ENCODE data around the gene LDLR. TPM values are rescaled to one million over a fixed set of nuclear protein-coding genes. Genes with fewer than 3 reads are reported as not detected.
A peak's percentile ranks its signal among the peaks of the same experiment; 100 is the strongest.
"Not testable (repeated sequence)": the region's sequence is repeated elsewhere in the genome, so short reads cannot be mapped to it uniquely, and the experiment has no call there.

The LDLR gene
- total RNA-seq, 1 donor from 2014 or later = 163 TPM

- DNase-seq (ENCODE audit: extremely low read depth, low read depth, low spot score) = no peak
Measured at GRCh38 chr19:11102944-11103343, 13.7 kb downstream of the LDLR start.

DNA sequence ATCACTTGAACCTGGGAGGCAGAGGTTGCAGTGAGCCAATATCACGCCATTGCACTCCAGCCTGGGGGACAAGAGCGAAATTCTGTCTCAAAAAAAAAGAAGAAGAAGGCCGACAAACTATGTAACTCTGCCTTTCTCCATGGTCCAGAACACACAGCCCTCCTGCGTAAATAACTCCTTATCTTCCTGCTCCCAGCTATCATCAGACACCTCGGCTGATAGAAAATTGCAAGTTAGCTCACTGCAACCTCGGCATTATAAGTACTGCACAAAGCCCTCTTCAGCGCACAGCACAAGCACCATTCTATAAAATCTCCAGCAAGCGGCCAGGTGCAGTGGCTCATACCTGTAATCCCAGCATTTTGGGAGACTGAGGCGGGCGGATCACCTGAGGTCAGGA lies 14.4 kb downstream of the LDLR start:
- DNase-seq (ENCODE audit: extremely low read depth, low read depth, low spot score) = not testable (repeated sequence)

GRCh38 chr19:11105014-11105636 lies 15.9 kb downstream of the LDLR start:
- no peak for DNase-seq (ENCODE audit: extremely low read depth, low read depth, low spot score)

GRCh38 chr19:11106477-11106876 lies 17.2 kb downstream of the LDLR start:
- no peak for DNase-seq (ENCODE audit: extremely low read depth, low read depth, low spot score)

DNA sequence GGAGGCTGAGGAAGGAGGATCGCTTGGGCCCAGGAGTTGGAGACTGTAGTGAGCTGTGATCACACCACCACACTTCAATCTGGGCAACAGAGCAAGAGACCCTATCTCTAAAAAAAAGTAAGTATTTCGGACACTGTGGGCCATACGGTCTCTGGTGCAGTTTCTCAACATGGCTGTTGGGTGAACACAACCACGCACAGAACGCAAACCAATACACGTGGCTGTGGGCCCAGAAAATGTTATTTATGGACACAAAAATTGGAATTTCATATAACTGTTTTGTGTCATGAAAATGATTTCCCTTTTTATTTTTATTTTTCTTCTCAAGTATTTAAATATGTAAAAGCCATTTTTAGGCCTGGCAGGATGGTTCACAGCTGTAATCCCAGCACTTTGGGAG lies 19.5 kb downstream of the LDLR start:
- DNase-seq (ENCODE audit: extremely low read depth, low read depth, low spot score) = no peak

DNA sequence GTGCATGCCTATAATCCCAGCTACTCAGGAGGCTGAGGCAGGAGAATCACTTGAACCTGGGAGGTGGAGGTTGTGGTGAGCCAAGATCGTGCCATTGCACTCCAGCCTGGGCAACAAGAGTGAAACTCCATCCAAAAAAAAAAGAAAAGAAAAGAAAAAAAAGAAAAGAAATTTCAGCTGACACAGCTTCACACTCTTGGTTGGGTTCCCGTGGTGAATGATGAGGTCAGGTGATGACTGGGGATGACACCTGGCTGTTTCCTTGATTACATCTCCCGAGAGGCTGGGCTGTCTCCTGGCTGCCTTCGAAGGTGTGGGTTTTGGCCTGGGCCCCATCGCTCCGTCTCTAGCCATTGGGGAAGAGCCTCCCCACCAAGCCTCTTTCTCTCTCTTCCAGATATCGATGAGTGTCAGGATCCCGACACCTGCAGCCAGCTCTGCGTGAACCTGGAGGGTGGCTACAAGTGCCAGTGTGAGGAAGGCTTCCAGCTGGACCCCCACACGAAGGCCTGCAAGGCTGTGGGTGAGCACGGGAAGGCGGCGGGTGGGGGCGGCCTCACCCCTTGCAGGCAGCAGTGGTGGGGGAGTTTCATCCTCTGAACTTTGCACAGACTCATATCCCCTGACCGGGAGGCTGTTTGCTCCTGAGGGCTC lies 22.0 kb downstream of the LDLR start:
- no peak for DNase-seq (ENCODE audit: extremely low read depth, low read depth, low spot score)

GRCh38 chr19:11111771-11112144 lies 22.5 kb downstream of the LDLR start:
- no peak for DNase-seq (ENCODE audit: extremely low read depth, low read depth, low spot score)

- DNase-seq (ENCODE audit: extremely low read depth, low read depth, low spot score) = no peak
Measured at GRCh38 chr19:11113140-11113708, 24.0 kb downstream of the LDLR start.

- no peak for DNase-seq (ENCODE audit: extremely low read depth, low read depth, low spot score)
Measured at GRCh38 chr19:11115042-11115441, 25.8 kb downstream of the LDLR start.

- no peak for DNase-seq (ENCODE audit: extremely low read depth, low read depth, low spot score)
Measured at GRCh38 chr19:11115895-11116446, 26.7 kb downstream of the LDLR start.

- no peak for DNase-seq (ENCODE audit: extremely low read depth, low read depth, low spot score)
Measured at GRCh38 chr19:11116507-11116906, 27.2 kb downstream of the LDLR start.

DNA sequence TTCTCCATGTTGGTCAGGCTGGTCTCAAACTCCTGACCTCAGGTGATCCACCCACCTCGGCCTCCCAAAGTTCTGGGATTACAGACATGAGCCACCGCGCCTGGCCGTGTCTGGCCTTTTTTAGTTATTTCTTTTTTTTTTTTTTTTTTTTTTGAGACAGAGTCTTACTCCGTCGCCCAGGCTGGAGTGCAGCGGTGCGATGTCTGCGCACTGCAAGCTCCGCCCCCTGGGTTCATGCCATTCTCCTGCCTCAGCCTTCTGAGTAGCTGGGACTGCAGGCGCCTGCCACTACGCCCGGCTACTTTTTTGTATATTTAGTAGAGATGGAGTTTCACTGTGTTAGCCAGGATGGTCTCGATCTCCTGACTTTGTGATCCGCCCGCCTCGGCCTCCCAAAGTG lies 32.7 kb downstream of the LDLR start:
- DNase-seq (ENCODE audit: extremely low read depth, low read depth, low spot score) = not testable (repeated sequence)

GRCh38 chr19:11123114-11123513 lies 33.9 kb downstream of the LDLR start:
- no peak for DNase-seq (ENCODE audit: extremely low read depth, low read depth, low spot score)

- not testable (repeated sequence) for DNase-seq (ENCODE audit: extremely low read depth, low read depth, low spot score)
Measured at GRCh38 chr19:11124157-11124556, 34.9 kb downstream of the LDLR start.

- DNase-seq (ENCODE audit: extremely low read depth, low read depth, low spot score) = no peak
Measured at GRCh38 chr19:11125994-11126685, 36.9 kb downstream of the LDLR start.

GRCh38 chr19:11127905-11128304 lies 38.6 kb downstream of the LDLR start:
- DNase-seq (ENCODE audit: extremely low read depth, low read depth, low spot score) = no peak

DNA sequence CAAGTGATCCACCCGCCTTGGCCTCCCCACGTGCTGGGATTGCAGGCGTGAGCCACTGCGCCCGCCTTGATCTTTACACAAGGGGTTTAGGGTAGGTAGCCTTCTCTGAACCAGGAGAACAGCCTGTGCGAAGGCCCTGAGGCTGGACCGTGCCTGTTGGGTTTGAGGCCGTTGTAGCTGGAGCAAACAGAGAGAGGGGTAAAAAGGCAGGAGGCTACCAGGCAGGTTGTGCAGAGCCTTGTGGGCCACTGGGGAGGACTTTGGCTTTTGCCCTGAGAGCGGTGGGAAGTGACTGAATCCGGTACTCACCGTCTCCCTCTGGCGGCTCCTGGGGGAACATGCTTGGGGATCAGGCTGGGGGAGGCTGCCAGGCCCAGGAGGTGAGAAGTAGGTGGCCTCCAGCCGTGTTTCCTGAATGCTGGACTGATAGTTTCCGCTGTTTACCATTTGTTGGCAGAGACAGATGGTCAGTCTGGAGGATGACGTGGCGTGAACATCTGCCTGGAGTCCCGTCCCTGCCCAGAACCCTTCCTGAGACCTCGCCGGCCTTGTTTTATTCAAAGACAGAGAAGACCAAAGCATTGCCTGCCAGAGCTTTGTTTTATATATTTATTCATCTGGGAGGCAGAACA lies 41.7 kb downstream of the LDLR start:
- peak; percentile 70 for DNase-seq (ENCODE audit: extremely low read depth, low read depth, low spot score)

DNA sequence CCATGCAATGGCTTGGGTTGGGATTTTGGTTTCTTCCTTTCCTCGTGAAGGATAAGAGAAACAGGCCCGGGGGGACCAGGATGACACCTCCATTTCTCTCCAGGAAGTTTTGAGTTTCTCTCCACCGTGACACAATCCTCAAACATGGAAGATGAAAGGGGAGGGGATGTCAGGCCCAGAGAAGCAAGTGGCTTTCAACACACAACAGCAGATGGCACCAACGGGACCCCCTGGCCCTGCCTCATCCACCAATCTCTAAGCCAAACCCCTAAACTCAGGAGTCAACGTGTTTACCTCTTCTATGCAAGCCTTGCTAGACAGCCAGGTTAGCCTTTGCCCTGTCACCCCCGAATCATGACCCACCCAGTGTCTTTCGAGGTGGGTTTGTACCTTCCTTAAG lies 42.2 kb downstream of the LDLR start:
- DNase-seq (ENCODE audit: extremely low read depth, low read depth, low spot score) = no peak

GRCh38 chr19:11136400-11137101 lies 47.3 kb downstream of the LDLR start:
- DNase-seq (ENCODE audit: extremely low read depth, low read depth, low spot score) = no peak
